Central memory CD8-positive, alpha-beta T cell (primary cell): ENCODE data around the gene CACNB4.
A peak's percentile ranks its signal among the peaks of the same experiment; 100 is the strongest.

Source experiments
- ATAC-seq: fragments of 150-1000 bp; cut with Tn5 transposase; replicated peaks from 2 replicates; pipeline ENCODE4 v1.10.0; 2022; ENCODE audit warnings: mild to moderate bottlenecking, moderate FRiP score, moderate number of reproducible peaks; ENCODE audit not compliant: poor library complexity, severe bottlenecking; ENCODE audit errors: extremely low read depth
- DNase-seq, 2 donors: peaks; one replicate each; pipeline ENCODE4 v3.0.0; 2021; ENCODE audit warnings: low spot score in 2 of 2
- H3K27ac Mint-ChIP-seq: one replicate; pipeline ENCODE4 v1.8.0; 2022; ENCODE audit warnings: low read depth, mild to moderate bottlenecking, moderate library complexity, mixed read lengths
- H3K27me3 Mint-ChIP-seq: one replicate; pipeline ENCODE4 v1.8.0; 2022; ENCODE audit warnings: mixed read lengths
- H3K36me3 Mint-ChIP-seq: one replicate; pipeline ENCODE4 v1.8.0; 2022; ENCODE audit warnings: mild to moderate bottlenecking, moderate library complexity, mixed read lengths; ENCODE audit not compliant: insufficient read depth
- H3K4me1 Mint-ChIP-seq: one replicate; pipeline ENCODE4 v1.8.0; 2022; ENCODE audit warnings: mixed read lengths
- H3K4me3 Mint-ChIP-seq: one replicate; pipeline ENCODE4 v1.8.0; 2022; ENCODE audit warnings: mild to moderate bottlenecking, moderate library complexity, mixed read lengths
- H3K9me3 Mint-ChIP-seq: one replicate; pipeline ENCODE4 v1.8.0; 2022; ENCODE audit warnings: mixed read lengths

CACNB4 gene

DNA sequence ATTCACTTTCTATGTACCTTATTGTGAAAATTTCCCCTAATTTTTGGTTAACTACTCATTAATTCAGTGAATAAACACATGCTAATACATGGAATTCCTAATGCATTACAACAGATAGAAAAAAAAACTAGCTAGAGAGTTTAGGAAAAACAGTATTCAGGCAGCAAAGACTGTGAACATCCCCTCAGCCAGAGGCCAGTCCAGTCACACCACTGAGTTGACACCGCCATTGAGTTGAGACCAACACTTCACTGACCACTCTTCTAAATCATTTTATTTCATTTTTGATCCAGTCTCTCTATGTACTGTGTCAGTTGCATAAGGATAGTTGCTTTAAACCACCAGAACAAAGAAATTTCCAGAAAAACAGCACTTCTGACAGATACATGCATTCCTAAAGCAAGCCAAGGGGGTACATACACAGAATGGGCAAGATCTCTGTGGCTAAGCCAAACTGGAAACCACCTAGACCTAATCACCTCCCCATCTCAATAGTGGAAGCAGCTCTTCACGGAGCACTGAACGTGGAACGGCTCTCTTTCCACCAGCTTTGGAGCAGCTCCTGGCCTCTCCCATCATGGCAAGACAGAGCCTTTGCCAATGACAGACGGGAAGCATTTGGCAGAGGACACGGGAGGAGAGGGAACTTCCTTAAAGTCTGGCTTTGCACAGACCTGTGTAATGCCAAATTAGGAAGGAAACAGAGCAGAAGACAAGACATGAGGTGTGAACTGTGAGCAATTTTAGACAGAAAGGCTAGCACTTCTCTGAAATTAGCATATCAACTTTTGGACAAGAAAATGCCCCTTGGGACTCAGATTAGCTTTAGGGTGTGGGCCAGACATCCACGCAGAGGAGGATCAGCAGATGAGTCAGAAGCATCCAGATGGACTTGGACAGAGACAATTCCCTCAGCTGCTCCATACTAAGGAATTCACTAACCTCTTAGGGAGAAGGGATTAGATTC is 36.4 kb downstream of the CACNB4 start:
- Mint-ChIP-seq H3K9me3 (no peaks in the 10 kb centered on the region), H3K27ac (no peak overlapping the region), H3K36me3 (no peaks in the 10 kb centered on the region), H3K4me1 (no peaks in the 10 kb centered on the region), H3K4me3 (no peak overlapping the region), H3K27me3 (peaks cover 31% of the 10 kb centered on the region)
- ATAC-seq (no peak), DNase-seq (no peak)

DNA sequence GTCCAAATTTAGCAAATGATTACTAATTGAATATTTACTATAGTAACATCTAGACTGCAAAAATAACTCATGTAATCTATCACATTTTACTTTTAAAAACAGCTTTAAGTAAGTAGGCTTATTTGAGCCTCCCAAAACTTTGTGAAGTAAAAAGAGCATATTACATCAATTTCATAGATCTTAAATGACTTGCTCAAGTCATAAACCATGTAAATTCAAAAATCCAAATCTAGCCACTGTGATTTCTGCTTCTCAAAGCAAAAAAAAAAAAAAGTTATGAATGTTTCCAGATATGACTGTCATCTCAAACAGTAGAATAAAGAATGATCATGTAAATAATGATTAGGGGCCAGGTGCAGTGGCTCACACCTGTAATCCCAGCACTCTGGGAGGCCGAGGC is 37.5 kb downstream of the CACNB4 start:
- Mint-ChIP-seq H3K4me3 (no peak overlapping the region), H3K27me3 (peaks cover 31% of the 10 kb centered on the region), H3K27ac (no peak overlapping the region), H3K9me3 (no peaks in the 10 kb centered on the region), H3K36me3 (no peaks in the 10 kb centered on the region), H3K4me1 (no peaks in the 10 kb centered on the region)
- DNase-seq (no peak), ATAC-seq (no peak)

DNA sequence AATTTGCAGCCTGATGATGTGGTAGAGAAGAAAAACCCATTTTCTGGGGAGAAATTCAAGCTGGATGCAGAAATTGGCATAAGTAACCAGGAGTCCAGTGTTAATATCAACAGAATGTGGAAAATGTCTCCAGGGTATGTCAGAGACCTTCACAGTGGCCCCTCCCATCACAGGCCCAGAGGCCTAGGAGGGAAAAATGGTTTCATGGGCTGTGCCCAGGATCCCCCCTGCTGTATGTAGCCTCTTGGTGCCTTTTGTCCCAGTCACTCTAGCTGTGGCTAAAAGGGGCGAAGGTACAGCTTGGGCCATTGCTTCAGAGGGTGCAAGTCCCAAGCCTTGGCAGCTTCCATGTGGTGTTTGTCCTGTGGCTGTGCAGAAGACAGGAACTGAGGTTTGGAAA is 40.2 kb downstream of the CACNB4 start:
- peaks cover 18% of the 10 kb centered on the region for H3K27me3 Mint-ChIP-seq

GRCh38 chr2:152056418-152056817 is 42.4 kb downstream of the CACNB4 start:
- ATAC-seq (no peak), DNase-seq (no peak)
- H3K27me3 Mint-ChIP-seq = no peaks in the 10 kb centered on the region
- no peak overlapping the region for H3K4me3 Mint-ChIP-seq
- H3K36me3 Mint-ChIP-seq = no peaks in the 10 kb centered on the region
- no peaks in the 10 kb centered on the region for H3K9me3 Mint-ChIP-seq
- no peaks in the 10 kb centered on the region for H3K4me1 Mint-ChIP-seq
- H3K27ac Mint-ChIP-seq = no peak overlapping the region

More for the DNA sequence above, 40.2 kb downstream of the CACNB4 start:
- ATAC-seq = no peak
- H3K9me3 Mint-ChIP-seq = no peaks in the 10 kb centered on the region
- no peak for DNase-seq
- H3K27ac Mint-ChIP-seq = no peak overlapping the region
- H3K4me3 Mint-ChIP-seq = no peak overlapping the region
- H3K36me3 Mint-ChIP-seq = no peaks in the 10 kb centered on the region
- H3K4me1 Mint-ChIP-seq = no peaks in the 10 kb centered on the region

- no peaks in the 10 kb centered on the region for H3K27me3 Mint-ChIP-seq
- H3K4me1 Mint-ChIP-seq = no peaks in the 10 kb centered on the region
- H3K4me3 Mint-ChIP-seq = no peak overlapping the region
- H3K27ac Mint-ChIP-seq = no peak overlapping the region
- H3K9me3 Mint-ChIP-seq = no peaks in the 10 kb centered on the region
- ATAC-seq (no peak), DNase-seq (no peak)
- no peaks in the 10 kb centered on the region for H3K36me3 Mint-ChIP-seq
Measured at GRCh38 chr2:152055366-152056108, 43.3 kb downstream of the CACNB4 start.

DNA sequence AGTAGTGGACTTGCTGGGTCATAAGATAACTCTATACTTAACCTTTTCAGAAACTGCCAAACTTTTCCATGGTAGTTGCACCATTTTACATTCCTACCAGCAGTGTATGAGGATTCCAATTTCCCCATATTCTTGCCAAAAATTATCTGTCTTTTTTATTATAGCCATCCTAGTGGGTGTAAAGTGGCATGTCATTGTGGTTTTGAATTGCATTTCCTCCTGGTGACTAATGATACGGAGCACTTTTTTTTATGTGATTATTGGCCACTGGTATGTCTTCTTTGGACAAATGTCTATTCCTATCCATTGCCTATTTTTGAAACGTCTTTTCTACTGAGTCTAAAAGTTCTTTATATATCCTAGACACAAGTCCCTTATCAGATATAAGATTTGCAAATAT is 44.3 kb downstream of the CACNB4 start:
- H3K36me3 Mint-ChIP-seq = no peaks in the 10 kb centered on the region
- DNase-seq (no peak), ATAC-seq (no peak)
- H3K4me3 Mint-ChIP-seq = no peak overlapping the region
- no peaks in the 10 kb centered on the region for H3K27me3 Mint-ChIP-seq
- no peaks in the 10 kb centered on the region for H3K4me1 Mint-ChIP-seq
- H3K9me3 Mint-ChIP-seq = no peaks in the 10 kb centered on the region
- no peak overlapping the region for H3K27ac Mint-ChIP-seq

- H3K4me1 Mint-ChIP-seq = no peaks in the 10 kb centered on the region
- H3K9me3 Mint-ChIP-seq = no peaks in the 10 kb centered on the region
- peaks cover 11% of the 10 kb centered on the region for H3K27me3 Mint-ChIP-seq
- DNase-seq (no peak), ATAC-seq (no peak)
- H3K36me3 Mint-ChIP-seq = no peaks in the 10 kb centered on the region
- H3K27ac Mint-ChIP-seq = no peak overlapping the region
- H3K4me3 Mint-ChIP-seq = no peak overlapping the region
Measured at GRCh38 chr2:152051436-152051835, 47.4 kb downstream of the CACNB4 start.

DNA sequence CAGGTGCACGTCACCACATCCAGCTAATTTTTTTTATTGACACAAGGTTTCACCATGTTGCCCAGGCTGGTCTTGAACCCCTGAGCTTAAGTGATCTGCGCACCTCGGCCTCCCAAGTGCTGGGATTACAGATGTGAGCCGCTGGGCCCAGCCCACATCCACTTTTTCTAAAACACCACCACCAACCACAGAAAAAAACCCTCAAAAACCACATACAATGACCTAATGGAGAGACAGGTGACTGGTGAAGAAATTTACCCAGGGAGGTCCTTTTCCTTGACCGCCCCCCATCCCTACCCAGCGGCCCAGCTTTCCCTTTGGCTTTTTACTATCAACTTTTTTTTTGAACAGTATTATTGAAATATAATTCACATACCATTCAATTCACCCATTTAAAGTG is 47.9 kb downstream of the CACNB4 start:
- Mint-ChIP-seq H3K27me3 (peaks cover 11% of the 10 kb centered on the region), H3K27ac (no peak overlapping the region), H3K4me3 (no peak overlapping the region), H3K9me3 (no peaks in the 10 kb centered on the region), H3K36me3 (no peaks in the 10 kb centered on the region), H3K4me1 (no peaks in the 10 kb centered on the region)
- ATAC-seq (no peak), DNase-seq (no peak)

DNA sequence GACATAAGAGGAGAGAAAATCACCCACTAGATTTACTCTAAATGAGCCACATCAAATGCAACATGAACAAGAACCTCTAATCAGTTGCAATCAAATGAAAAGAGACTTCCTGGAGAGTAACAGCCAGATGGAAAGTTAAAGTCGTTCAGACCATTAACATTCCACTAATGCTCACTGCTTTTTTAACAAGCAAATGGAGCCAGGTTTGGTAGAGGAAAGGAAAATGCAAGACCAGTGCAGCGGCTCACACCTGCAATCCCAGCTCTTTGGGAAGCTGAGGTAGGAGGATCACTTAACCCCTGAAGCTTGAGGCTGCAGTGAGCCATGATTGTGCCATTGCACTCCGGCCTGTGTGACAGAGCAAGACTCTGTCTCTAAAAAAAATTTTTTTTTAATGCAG is 48.5 kb downstream of the CACNB4 start:
- H3K4me3 Mint-ChIP-seq = no peak overlapping the region
- DNase-seq = no peak
- H3K27me3 Mint-ChIP-seq = peaks cover 11% of the 10 kb centered on the region
- no peak for ATAC-seq
- H3K36me3 Mint-ChIP-seq = no peaks in the 10 kb centered on the region
- H3K4me1 Mint-ChIP-seq = no peaks in the 10 kb centered on the region
- H3K27ac Mint-ChIP-seq = no peak overlapping the region
- H3K9me3 Mint-ChIP-seq = no peaks in the 10 kb centered on the region

DNA sequence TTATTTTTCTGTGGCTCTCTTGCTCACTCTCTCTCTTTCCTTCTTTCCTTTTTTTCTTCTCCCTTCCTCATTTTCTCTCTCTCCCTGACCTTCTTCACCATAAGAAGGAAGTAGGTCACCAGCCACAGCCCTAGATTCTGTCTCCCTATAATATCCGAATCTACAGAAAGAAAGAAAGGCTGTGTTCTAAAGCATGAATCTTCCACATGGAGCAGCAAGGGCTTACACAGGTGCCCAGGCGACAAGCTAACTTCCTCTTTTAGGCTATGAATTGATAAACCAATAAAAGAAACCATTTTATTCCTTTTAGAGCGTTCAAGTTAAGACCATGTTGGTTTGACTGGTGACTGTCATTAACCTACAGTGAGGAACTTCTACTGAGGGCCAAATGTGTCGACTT is 49.3 kb downstream of the CACNB4 start:
- no peaks in the 10 kb centered on the region for H3K9me3 Mint-ChIP-seq
- no peaks in the 10 kb centered on the region for H3K4me1 Mint-ChIP-seq
- DNase-seq (no peak), ATAC-seq (no peak)
- H3K27ac Mint-ChIP-seq = no peak overlapping the region
- no peak overlapping the region for H3K4me3 Mint-ChIP-seq
- no peaks in the 10 kb centered on the region for H3K36me3 Mint-ChIP-seq
- peaks cover 11% of the 10 kb centered on the region for H3K27me3 Mint-ChIP-seq

DNA sequence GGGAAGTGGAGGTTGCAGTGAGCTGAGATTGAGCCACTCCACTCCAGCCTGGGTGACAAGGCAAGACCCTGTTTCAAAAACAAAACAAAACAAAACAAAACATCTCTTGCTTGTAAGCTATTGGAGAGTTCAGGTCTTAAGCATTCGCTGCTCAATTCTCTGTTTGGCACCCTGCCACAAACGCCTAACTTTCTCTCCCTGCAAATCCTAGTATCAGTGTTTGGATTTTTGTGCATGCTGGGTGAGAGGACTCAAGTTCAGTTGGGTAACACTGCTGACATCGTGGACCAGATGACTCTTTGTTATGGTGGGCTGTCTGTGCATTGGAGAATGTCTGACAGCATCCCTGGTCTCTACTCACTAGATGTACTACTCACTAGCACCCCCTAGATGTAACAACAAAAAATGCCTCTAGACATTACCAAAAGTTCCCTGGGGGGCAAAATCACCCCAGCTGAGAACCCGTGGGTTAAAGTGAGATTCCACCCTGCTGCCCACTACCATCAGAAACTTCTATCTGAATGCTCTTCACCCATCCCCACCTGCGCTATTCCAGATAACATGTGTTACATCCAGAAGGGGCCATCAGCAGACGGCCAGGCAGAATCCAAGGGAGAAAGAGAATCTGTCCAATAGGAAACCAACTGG is 50.9 kb downstream of the CACNB4 start:
- Mint-ChIP-seq H3K27me3 (peaks cover 11% of the 10 kb centered on the region), H3K9me3 (no peaks in the 10 kb centered on the region), H3K4me1 (no peaks in the 10 kb centered on the region), H3K27ac (no peak overlapping the region), H3K4me3 (no peak overlapping the region), H3K36me3 (no peaks in the 10 kb centered on the region)
- no peak for ATAC-seq
- DNase-seq = no peak

DNA sequence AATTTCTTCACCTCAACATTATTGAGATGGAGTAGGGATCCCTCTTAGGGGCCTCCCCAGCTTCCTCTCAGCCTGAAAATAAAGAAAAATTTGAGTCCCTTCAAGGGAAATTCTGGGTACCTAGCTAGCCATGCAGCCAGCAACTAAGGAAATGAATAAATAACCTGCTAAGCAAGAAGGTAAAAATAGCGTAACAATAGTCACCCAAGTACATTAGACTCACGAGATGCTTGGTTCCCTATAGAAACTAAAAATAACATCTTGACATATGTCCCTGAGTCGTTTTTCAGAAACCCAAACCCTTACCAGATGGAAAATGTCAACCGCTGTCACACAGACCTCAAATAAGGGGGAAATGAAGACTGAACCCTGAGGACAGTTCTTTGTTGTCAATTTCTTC is 51.9 kb downstream of the CACNB4 start:
- Mint-ChIP-seq H3K27ac (no peak overlapping the region), H3K4me3 (no peak overlapping the region), H3K4me1 (no peaks in the 10 kb centered on the region), H3K36me3 (no peaks in the 10 kb centered on the region), H3K27me3 (peaks cover 11% of the 10 kb centered on the region), H3K9me3 (no peaks in the 10 kb centered on the region)
- ATAC-seq (peak; percentile 28), DNase-seq (no peak)
